PC-9 (cell line): Measurements from ENCODE around the gene RGS7. TPM values are rescaled to one million over a fixed set of nuclear protein-coding genes. Genes with fewer than 3 reads are reported as not detected.

ENCODE experiments used
- BruUV-seq: library from RNA; stranded (reverse); fragments of 400-500 nt; replicated peaks from 2 replicates; lab custom pipeline; 2021; lab: Mats Ljungman, UMichigan
- CTCF ChIA-PET: fragments of 300-600 bp; sonication (Branson Sonifier 250); formaldehyde crosslinking; loops from one replicate; lab custom pipeline; 2022; ENCODE audit warnings: antibody characterized with exemption; lab: Charles Lee
- POLR2A ChIA-PET: fragments of 300-600 bp; sonication (Branson Sonifier 250); formaldehyde crosslinking; loops from one replicate; lab custom pipeline; 2022; ENCODE audit warnings: antibody characterized with exemption; ENCODE audit not compliant: unreplicated experiment; lab: Charles Lee
- DNase-seq, 2 experiments: peaks; one replicate each; pipeline versions ENCODE4 v3.0.0 to v3.0.0-alpha.2; 2015 to 2022; ENCODE audit warnings: mixed read lengths in 1 of 2
- H2AFZ ChIP-seq: fragments of 200-600 bp; sonication (generic); 2 replicates; pipeline ENCODE4 v1.8.1; 2017; ENCODE audit warnings: antibody characterized with exemption
- H3F3A ChIP-seq: fragments of 200-600 bp; sonication (generic); 2 replicates; pipeline ENCODE4 v1.8.1; 2017; ENCODE audit warnings: antibody characterized with exemption, mild to moderate bottlenecking, low read depth; ENCODE audit not compliant: insufficient read depth
- H3K27ac ChIP-seq: fragments of 200-600 bp; sonication (generic); 2 replicates; pipeline ENCODE4 v1.6.1; 2016; ENCODE audit warnings: mixed run types
- H3K27me3 ChIP-seq: fragments of 200-600 bp; sonication (generic); 2 replicates; pipeline ENCODE4 v1.6.1; 2016; ENCODE audit warnings: low read depth, mixed run types; ENCODE audit not compliant: insufficient read depth
- H3K36me3 ChIP-seq: fragments of 200-600 bp; sonication (generic); 2 replicates; pipeline ENCODE4 v1.6.1; 2016; ENCODE audit warnings: low read depth, mixed run types
- H3K4me1 ChIP-seq: fragments of 200-600 bp; sonication (generic); replicated peaks from 2 replicates; pipeline ENCODE4 v1.6.1; 2016; ENCODE audit warnings: mixed run types; ENCODE audit not compliant: insufficient read depth
- H3K4me2 ChIP-seq: fragments of 200-600 bp; sonication (generic); 2 replicates; pipeline ENCODE4 v1.6.1; 2017; ENCODE audit warnings: mixed run types
- H3K4me3 ChIP-seq: fragments of 200-600 bp; sonication (generic); 2 replicates; pipeline ENCODE4 v1.6.1; 2016; ENCODE audit warnings: mixed run types
- H3K79me2 ChIP-seq: fragments of 200-600 bp; sonication (generic); 2 replicates; pipeline ENCODE4 v1.6.1; 2017; ENCODE audit warnings: low read depth, mixed run types
- H3K9me2 ChIP-seq: fragments of 200-600 bp; sonication (generic); 2 replicates; pipeline ENCODE4 v1.8.1; 2017; ENCODE audit warnings: mild to moderate bottlenecking; ENCODE audit not compliant: insufficient read depth
- H3K9me3 ChIP-seq: fragments of 200-600 bp; sonication (generic); 2 replicates; pipeline ENCODE4 v1.8.1; 2016; ENCODE audit warnings: low read depth; ENCODE audit not compliant: insufficient read depth
- H4K20me1 ChIP-seq: fragments of 200-600 bp; sonication (generic); 2 replicates; pipeline ENCODE4 v1.8.1; 2017; ENCODE audit not compliant: insufficient read depth
- CTCF ChIP-seq: fragments of 200-600 bp; sonication (generic); conservative IDR thresholded peaks from 2 replicates; pipeline ENCODE4 v1.6.1; 2017; ENCODE audit warnings: mixed run types, antibody characterized with exemption, mild to moderate bottlenecking, moderate library complexity
- EZH2 ChIP-seq: fragments of 200-600 bp; sonication (generic); IDR thresholded peaks from 2 replicates; pipeline ENCODE4 v1.8.0; 2017; ENCODE audit warnings: antibody characterized with exemption, low read depth
- intact Hi-C: fragments of 100-400 bp; cut with micrococcal nuclease; formaldehyde crosslinking; loops from one replicate; pipeline ENCODE4 v1.10.0; 2022; ENCODE audit not compliant: unreplicated experiment
- total RNA-seq: library from RNA; stranded (reverse); gene quantifications from 2 replicates; pipeline ENCODE4 v1.2.3, GENCODE V29; 2021

RGS7 gene
- total RNA-seq, 1 experiment from 2014 or later: 5.8 TPM

- H3K9me2 ChIP-seq: no peaks in the 10 kb centered on the region
- no peak overlapping the region for H3K27ac ChIP-seq
- ChIA-PET CTCF (no interaction called here), POLR2A (no interaction called here)
- H3K79me2 ChIP-seq: no peaks in the 10 kb centered on the region
- intact Hi-C loops: no loop called here
- no peaks in the 10 kb centered on the region for H4K20me1 ChIP-seq
- H3K9me3 ChIP-seq: no peaks in the 10 kb centered on the region
- no peak overlapping the region for H2AFZ ChIP-seq
- no TSS peak for BruUV-seq
- no peaks in the 10 kb centered on the region for H3F3A ChIP-seq
- no peak overlapping the region for H3K4me2 ChIP-seq
- H3K36me3 ChIP-seq: no peaks in the 10 kb centered on the region
- TF ChIP-seq CTCF: no peak
- no peak for TF ChIP-seq EZH2
- H3K27me3 ChIP-seq: peaks cover 48% of the 10 kb centered on the region; the same call in 1 of the 2 replicates
- DNase-seq: no peak
- no peaks in the 10 kb centered on the region for H3K4me1 ChIP-seq
- H3K4me3 ChIP-seq: no peak overlapping the region
Measured at GRCh38 chr1:241180569-241180968, 176.4 kb downstream of the RGS7 start.

GRCh38 chr1:241177660-241178059 is 179.3 kb downstream of the RGS7 start:
- Histone ChIP-seq H3K27me3 (peaks cover 40% of the 10 kb centered on the region; the same call in 1 of the 2 replicates), H3K9me2 (no peaks in the 10 kb centered on the region), H3K27ac (no peak overlapping the region), H3K4me2 (no peak overlapping the region), H3K79me2 (no peaks in the 10 kb centered on the region), H3K4me3 (no peak overlapping the region), H2AFZ (no peak overlapping the region), H3K36me3 (no peaks in the 10 kb centered on the region), H3F3A (no peaks in the 10 kb centered on the region), H3K9me3 (no peaks in the 10 kb centered on the region), H3K4me1 (no peaks in the 10 kb centered on the region), H4K20me1 (no peaks in the 10 kb centered on the region)
- intact Hi-C loops: no loop called here
- DNase-seq: no peak
- no TSS peak for BruUV-seq
- ChIA-PET POLR2A (no interaction called here), CTCF (no interaction called here)
- TF ChIP-seq CTCF (no peak), EZH2 (no peak)

DNA sequence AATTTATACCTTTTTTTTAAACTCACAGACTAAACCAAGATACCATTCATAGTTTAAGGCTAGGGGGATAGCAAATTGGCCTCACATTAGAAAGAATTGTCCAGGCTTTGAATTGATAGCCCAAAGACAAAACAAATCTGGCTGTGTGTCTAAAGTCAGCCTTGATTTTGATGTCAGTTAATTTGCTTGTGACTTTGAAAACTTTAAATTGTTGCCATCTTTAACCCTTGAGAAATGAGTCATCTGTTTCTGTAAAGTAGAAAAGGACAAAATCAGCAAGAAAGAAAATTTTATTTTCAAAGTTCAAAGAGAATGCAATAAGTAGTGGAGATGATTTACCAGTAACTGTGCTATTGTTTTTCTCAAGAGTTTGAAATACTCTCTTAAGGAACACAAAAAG is 184.5 kb downstream of the RGS7 start:
- Histone ChIP-seq H3F3A (no peaks in the 10 kb centered on the region), H3K9me2 (no peaks in the 10 kb centered on the region), H3K4me3 (no peak overlapping the region), H3K36me3 (no peaks in the 10 kb centered on the region), H3K27me3 (peaks cover 8% of the 10 kb centered on the region; the same call in 1 of the 2 replicates), H3K4me1 (no peaks in the 10 kb centered on the region), H2AFZ (no peak overlapping the region), H4K20me1 (no peaks in the 10 kb centered on the region), H3K9me3 (no peaks in the 10 kb centered on the region), H3K79me2 (no peaks in the 10 kb centered on the region), H3K4me2 (no peak overlapping the region), H3K27ac (no peak overlapping the region)
- intact Hi-C loops: no loop called here
- no TSS peak for BruUV-seq
- no peak for DNase-seq
- TF ChIP-seq CTCF (no peak), EZH2 (no peak)
- POLR2A ChIA-PET: no interaction called here
- CTCF ChIA-PET: no interaction called here
